Neural cell (in vitro differentiated cells): Measurements from ENCODE around the gene SPINT3.

Source experiments
- RAD21 ChIP-seq: fragments of 450-650 bp; conservative IDR thresholded peaks from 2 replicates; pipeline ENCODE4 v1.6.1; 2014; ENCODE audit warnings: antibody characterized with exemption, mild to moderate bottlenecking, moderate library complexity
- TAF1 ChIP-seq: IDR thresholded peaks from 2 replicates; pipeline ENCODE4 v1.6.1; 2012; ENCODE audit warnings: low read depth
- TF ChIP-seq, protein P1 (sequence below): fragments of 450-650 bp; IDR thresholded peaks from 2 replicates; pipeline ENCODE4 v1.5.1; 2014; ENCODE audit warnings: antibody characterized with exemption, mild to moderate bottlenecking, moderate library complexity; ENCODE audit not compliant: poor library complexity, severe bottlenecking

DNA sequence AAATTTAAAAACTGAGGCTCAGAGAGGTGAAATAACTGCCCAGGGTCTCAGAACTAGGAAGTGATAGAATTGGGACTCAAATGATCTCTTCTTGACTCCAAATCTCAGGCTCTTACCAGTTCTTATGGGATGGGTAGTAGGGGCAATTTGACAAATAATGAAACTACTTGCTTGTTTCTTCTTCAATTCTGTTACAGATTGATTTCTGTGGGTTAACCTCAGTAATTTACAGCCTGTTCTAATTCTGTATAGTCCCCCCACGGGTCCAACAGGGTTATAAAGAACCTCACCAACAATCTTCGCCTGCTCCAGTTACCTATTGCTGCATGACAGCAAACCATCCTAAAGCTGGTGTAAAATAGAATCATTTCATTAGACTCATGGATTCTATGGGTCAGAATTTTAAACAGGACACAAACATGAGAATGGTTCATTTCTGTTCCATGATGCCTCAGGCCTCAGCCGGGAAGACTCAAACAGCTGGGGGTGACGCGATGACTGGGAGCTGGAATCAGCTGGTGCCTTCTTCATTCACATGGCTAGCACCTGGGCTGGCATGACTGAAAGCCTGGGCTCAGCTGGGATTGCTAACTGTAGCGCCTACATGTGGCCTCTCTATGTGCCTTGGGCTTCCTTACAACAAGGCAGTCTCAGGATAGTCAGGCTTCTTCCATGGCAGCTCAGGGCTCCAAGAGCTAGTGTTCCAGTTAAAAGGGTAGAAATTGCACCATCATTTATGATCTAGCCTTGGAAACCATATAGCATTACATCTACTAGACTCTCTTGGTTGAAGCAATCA, 52.5 kb downstream of the SPINT3 start:
- TF ChIP-seq, protein P1, sequence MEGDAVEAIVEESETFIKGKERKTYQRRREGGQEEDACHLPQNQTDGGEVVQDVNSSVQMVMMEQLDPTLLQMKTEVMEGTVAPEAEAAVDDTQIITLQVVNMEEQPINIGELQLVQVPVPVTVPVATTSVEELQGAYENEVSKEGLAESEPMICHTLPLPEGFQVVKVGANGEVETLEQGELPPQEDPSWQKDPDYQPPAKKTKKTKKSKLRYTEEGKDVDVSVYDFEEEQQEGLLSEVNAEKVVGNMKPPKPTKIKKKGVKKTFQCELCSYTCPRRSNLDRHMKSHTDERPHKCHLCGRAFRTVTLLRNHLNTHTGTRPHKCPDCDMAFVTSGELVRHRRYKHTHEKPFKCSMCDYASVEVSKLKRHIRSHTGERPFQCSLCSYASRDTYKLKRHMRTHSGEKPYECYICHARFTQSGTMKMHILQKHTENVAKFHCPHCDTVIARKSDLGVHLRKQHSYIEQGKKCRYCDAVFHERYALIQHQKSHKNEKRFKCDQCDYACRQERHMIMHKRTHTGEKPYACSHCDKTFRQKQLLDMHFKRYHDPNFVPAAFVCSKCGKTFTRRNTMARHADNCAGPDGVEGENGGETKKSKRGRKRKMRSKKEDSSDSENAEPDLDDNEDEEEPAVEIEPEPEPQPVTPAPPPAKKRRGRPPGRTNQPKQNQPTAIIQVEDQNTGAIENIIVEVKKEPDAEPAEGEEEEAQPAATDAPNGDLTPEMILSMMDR: no peak
- TF ChIP-seq TAF1: no peak
- TF ChIP-seq RAD21: no peak
